Activated T-cell treated with anti-CD3 and anti-CD28 coated beads for 24 hours (primary cell): Measurements from ENCODE around the gene TRIM68.

Experiments
- DNase-seq: peaks from one replicate; pipeline ENCODE4 v3.0.0-alpha.2; 2020; ENCODE audit warnings: low read depth

The TRIM68 gene

DNA sequence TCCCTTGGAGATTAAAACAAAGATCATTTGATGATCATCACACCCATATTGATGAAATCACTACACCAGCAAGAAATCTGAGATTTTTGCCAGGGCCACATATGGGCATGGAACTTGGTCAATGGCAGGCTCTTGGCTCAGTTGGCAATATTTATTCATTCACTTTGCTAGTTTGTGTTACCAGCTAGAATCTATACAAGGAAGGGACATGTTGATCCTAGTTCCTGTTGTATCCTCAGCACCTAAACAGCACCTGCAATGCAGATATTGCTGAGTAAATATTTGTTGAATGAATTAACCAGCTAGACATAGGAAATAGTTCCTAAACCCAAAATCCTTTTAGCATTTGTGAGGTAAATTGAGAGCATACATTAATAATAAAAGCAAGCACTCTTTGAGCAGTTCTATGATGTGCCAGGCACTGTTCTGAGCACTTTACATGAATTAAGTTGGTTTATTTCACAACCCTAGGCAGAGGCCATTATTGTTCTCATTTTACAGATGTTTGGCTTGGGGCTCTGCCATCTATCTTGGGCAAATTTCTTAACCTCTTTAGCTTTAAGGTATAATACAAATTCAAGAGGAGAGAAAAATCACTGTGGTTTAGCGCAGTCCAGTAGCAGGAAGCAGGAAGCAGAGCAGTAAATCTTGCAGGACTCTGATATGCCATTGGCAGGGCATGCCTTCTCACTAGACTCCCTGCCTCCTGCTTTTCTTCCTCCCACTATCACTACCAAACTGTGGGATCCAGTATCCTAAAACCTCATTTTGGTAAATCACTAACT is 1.6 kb downstream of the TRIM68 start:
- no peak for DNase-seq

DNA sequence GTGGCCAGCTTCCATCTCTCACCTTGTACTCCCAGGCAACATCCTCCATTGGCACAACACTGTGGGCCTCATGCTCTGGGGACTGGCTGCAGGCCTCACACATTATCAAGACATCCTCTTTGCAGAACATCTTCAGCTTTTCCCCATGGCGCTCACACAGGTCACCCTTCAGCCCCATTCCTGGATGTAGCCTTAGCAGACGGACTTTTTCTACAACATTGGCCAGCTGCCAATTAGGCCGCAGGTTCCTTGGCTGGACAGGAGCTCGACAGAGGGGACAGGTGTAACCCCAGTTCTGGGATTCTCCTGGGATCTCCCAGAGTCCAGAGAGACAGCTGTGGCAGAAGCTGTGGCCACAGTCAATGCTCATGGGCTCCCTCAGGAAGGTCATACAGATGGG is 3.0 kb downstream of the TRIM68 start:
- DNase-seq: no peak

DNA sequence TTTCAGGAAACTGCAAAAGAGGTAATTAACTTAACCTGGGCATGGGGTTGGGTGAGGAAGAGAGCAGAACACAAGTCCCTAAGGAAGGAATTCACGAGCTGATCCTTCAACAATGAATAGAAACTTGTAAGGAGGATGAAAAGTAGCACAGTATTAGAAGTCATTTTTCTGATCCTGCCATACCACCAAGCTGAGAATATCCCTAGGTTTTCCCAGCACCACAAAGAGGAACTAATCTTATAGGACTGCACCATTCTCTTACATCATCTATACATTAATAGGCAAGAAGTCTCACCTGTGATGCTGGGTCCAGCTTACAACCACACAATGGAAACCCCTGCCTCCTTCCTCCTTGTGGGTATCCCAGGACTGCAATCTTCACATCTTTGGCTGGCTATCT is 14.3 kb downstream of the TRIM68 start, which contains the start of gene OR52I1:
OR52I1 (plus strand) TSS at position 301 of the 400 bp plus-strand sequence; CDS start at position 301, 0 bp downstream.
- DNase-seq: no peak

DNA sequence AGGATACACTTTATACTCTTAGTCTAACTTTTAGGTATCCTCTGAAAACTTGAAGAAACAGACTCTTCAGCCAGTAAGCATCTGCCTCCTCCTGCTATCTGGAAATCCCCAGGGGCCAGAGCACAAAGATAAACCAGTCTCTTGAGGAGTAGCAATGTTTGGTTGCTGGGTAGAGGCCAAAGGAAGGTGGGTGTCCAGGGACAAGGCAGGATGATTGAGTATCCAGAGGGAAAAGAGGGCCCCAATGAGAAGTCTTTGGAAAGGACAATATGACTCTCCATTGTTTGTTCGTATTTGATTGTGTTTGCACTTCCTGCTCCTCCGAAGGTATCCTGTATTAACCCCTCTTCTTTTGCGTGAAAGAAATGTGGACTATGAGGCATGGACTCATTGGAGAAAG is 19.0 kb downstream of the TRIM68 start:
- no peak for DNase-seq

DNA sequence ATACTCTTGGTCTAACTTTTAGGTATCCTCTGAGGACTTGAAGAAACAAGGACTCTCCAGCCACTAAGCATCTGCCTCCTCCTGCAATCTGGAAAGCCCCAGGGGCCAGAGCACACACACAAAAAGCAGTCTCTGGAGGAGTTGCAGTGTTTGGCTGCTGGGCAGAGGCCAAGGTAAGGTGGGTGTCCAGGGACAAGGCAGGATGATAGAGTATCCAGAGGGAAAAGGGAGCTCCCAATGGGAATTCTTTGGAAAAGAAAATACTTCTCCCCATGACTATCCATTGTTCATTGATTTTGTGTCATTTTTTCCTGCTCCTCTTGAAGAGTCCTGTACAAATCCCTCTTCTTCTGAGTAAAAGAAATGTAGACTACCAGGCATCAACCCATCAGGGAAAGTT is 26.6 kb downstream of the TRIM68 start, which contains the start of gene OR52I2:
OR52I2 (plus strand) TSS at position 301 of the 400 bp plus-strand sequence.
- no peak for DNase-seq

DNA sequence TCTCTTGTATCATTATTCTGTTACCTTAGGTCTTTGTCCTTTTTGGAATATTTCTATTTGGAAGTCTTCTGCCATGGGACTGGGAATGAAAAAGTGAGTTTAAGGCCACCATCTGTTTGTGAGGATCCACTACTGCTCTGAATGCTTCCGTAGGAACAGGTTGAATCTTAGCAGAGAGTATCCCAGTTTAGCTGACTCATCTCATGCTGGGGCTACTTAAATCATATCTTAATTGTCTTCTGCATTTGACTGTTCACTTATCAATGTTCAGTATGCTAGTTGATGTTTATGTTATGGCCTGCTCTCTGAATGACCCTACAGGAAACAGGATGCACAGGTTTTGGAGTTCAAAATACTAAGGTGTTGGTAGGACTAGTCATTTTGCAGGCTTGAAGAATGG is 27.9 kb downstream of the TRIM68 start:
- no peak for DNase-seq

DNA sequence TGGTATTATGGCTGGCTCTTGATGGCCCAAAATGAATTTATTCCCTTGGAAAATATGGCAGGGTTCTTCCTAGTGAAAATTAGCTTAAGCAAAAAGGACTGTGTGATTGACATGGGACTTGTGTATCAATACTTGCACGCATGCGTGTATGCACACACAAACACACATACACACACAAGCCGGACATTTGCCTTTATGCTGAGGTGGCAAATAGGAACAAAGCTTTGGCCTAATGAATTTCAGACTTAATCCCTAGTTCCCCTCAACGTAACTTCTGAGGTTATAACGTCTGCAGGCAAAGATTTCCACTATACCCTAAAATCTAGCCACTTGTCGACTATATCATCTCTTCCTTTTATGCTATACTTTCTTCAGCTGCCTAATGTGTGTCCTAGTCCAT is 29.4 kb downstream of the TRIM68 start:
- DNase-seq: no peak

DNA sequence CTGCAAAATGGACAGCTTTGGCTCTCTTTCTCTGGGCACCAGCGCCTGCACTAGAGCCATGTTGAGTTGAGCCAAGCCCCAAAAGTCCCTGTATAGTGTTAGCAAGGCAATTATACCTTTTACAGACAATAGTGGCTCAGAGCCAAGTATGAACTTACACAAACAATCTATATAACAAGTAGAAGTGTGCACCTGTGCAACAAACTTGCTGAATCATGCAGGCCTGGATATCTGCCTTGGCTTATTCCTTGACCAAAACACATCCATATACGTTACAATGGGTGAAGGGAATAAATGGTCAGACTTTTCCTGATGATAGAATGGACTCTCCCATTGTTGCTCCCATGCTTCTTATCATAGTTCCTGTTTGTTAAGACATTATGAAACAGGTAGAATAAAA is 30.3 kb downstream of the TRIM68 start:
- no peak for DNase-seq

DNA sequence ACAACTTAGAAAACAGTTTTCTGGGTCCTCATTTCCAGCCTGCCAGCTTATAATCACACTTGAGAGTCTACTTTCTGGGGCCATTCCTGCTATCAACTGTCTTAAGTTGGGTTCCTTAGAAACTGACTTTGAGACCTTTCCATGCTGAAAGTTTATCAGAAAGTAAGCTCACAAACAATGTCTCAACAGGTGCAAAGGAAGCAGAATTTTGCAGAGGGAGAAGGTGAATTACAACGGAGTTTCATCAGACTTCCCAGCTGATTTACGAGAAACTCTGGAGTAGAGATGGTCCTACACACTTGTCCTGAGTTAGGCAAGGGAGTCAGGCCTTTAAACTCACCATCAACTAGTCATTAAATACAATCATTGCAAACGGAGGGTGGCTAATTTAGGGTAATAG is 31.2 kb downstream of the TRIM68 start:
- no peak for DNase-seq

DNA sequence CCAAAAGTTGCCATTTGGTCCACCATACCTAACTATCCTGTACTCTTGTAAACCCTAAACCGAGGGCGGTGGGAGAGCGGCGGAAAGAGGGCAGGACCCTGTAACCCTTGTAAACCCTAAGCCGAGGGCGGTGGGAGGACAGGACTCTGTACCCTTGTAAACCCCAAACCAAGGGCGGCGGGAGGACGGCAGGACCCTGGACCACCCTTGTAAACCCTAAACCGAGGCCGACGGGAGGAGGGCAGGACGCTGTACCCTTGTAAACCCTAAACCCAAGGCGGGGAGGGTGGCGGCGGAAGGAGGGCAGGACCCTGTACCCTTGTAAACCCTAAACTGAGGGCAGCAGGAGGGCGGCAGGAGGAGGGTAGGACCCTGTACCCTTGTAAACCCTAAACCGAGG is 39.0 kb downstream of the TRIM68 start:
- DNase-seq: no peak

DNA sequence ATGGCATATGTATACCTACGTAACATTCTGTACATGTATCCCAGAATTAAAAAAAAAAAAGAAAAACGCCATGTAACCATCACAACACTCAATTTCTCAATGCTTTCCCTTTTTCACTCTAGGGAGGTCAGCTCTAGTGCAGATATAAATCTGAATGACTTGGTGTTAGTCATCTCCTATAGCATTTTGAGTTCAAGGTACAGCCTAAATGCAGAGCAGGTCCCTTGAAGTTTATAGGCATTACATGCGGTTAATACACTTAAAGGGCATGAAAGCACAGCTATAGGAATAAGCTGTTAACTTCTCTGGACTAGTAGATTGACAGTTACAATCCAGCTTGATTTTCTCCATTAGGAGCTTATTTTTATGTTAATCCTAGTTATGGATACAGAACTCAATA is 42.7 kb downstream of the TRIM68 start:
- no peak for DNase-seq

DNA sequence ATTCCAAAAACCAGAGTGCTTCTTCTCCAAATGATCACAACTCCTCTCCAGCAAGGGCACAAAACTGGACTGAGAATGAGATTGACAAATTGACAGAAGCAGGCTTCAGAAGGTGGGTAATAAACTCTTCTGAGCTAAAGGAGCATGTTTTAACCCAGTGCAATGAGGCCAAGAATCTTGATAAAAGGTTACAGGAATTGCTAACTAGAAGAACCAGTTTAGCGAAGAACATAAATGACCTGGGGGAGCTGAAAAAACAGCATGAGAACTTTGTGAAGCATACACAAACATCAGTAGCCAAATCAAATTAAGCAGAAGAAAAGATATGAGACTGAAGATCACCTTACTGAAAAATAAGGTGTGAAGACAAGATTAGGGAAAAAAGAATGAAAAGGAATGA is 47.6 kb downstream of the TRIM68 start:
- no peak for DNase-seq

DNA sequence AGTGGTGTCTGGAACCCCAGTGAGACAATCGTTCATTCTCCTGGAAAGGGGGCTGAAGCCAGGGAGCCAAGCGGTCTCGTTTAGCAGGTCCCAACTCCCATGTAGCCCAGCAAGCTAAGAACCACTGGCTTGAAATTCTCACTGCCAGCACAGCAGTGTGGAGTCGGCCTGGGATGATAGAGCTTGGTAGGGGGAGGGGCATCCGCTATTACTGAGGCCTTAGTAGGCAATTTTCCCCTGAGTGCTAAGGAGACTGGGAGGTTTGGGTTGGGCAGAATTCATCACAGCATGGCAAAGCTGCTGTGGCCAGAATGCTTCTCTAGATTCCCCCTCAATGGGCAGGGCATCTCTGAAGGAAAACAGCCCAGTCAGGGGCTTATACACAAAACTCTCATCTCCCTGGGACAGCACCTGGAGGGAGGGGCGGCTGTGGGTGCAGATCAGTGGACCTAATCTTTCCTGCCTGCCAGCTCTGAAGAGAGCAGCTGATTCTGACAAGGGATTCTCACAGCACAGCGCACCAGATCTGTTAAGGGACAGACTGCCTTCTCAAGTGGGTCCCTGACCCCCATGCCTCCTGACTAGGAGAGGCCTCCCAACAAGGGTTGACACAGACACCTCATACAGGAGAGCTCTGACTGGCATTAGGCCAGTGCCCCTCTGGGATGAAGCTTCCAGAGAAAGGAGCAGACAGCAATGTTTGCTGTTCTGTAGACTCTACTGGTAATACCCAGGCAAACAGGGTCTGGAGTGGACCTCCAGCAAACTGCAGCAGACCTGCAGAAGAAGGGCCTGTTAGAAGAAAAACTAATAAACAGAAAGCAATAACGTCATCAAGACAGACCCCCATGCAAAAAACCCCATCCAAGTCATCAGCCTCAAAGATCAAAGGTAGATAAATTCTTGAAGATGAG is 48.2 kb downstream of the TRIM68 start:
- no peak for DNase-seq

DNA sequence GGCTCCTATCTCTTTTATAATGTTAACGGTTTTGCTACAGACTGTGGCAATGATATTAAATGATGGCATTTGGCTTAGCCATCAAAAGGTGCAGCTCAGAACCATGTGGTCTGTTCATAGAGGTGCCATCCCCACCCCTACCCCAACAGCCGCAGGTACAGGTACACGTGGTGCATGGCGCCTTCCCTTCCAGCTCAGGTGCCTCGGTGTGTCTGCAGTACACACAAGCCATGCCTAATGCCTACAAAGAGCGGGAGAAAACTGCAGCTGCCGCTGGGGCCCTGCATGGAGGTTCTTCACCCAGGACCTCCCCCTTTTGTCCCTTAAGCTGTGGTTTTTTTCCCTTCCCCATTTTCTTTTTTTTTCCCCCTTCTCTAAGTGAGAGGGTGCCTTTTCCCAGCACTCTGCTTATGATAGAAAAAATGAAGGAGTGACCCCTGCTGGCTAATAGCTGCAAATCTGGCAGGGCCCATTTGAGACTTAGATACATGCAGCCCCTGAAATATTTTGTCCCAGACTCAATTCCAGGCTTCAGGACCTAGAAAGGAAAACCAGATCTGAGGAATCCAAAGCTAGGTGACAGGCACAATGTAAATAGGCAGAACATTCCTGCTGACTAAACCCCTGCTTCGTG is 56.6 kb downstream of the TRIM68 start:
- no peak for DNase-seq
